ENCODE measurements around the gene CLP1. TPM values are rescaled to one million over a fixed set of nuclear protein-coding genes. Genes with fewer than 3 reads are reported as not detected.

The CLP1 gene
- total RNA-seq, 2 experiments from 2014 or later: 16.2 to 16.9 TPM

DNA sequence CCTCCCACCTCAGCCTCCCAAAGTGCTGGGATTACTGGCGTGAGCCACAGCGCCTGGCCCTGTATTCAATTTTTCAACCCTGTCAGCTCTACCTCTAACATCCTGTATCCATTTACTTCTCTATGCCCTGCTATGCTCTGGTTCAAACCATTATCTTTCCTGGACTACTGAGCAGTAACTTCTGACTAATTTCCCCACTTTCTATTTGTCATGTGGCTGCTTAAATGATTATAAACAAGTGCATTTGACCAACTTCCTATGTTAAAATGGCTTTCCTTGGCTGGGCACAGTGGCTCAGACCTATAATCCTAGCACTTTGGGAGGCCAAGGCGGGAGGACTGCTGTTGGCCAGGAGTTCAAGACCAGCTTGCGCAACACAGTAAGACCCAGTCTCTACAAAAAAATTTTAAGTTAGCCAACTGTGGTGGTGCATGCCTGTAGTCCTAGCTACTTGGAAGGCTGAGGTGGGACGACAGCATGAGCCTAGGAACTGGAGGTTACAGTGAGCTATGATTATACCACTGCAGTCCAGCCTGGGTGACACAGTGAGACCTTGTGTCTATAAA, 52.3 kb downstream of the CLP1 start:
- POLR2A ChIA-PET: interaction anchor here (1.2 to 4.2 kb wide), 4 partner anchors 11 to 34 kb away, joined by 3 to 13 read pairs (median 4); partner anchors contain the start of gene SELENOH
- CTCF ChIA-PET: interaction anchor here (1.2 to 3.3 kb wide), 2 partner anchors 91 to 142 kb away, joined by 4 to 18 read pairs; partner anchors contain the start of gene UBE2L6
- Mint-ChIP-seq H3K4me1 (ENCODE audit: low read depth) (peaks cover 43% of the 10 kb centered on the region), H3K27ac (peak overlapping the region; percentile 14), H3K9me3 (no peaks in the 10 kb centered on the region), H3K36me3 (ENCODE audit: low read depth) (peaks cover 16% of the 10 kb centered on the region), H3K27me3 (no peaks in the 10 kb centered on the region), H3K4me3 (peak overlapping the region; percentile 1)
- TF ChIP-seq, protein P1, sequence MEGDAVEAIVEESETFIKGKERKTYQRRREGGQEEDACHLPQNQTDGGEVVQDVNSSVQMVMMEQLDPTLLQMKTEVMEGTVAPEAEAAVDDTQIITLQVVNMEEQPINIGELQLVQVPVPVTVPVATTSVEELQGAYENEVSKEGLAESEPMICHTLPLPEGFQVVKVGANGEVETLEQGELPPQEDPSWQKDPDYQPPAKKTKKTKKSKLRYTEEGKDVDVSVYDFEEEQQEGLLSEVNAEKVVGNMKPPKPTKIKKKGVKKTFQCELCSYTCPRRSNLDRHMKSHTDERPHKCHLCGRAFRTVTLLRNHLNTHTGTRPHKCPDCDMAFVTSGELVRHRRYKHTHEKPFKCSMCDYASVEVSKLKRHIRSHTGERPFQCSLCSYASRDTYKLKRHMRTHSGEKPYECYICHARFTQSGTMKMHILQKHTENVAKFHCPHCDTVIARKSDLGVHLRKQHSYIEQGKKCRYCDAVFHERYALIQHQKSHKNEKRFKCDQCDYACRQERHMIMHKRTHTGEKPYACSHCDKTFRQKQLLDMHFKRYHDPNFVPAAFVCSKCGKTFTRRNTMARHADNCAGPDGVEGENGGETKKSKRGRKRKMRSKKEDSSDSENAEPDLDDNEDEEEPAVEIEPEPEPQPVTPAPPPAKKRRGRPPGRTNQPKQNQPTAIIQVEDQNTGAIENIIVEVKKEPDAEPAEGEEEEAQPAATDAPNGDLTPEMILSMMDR (IDR thresholded peaks at IDR 0.05): no peak
- DNase-seq (no peak), ATAC-seq (no peak)
- intact Hi-C loops (cut with micrococcal nuclease): loop anchor here (5.0 kb wide), 1 partner anchor 43 kb away; the partner anchor contains the start of gene ZDHHC5

Small RNAs within 50 kb of the gene (microRNA-seq; reads per million reads assigned to microRNA genes)
- 82.7 reads per million, percentile 66 among the genes with 10 or more reads in this experiment for gene MIR130A (ENCODE audit: borderline microRNAs expressed, borderline replicate concordance)

Other genes starting within 250 kb of the CLP1 start
- gene SLC43A3, start 230.6 kb upstream of the CLP1 start, total RNA-seq: 100 to 1,000 TPM; 294 to 300 TPM
- under 1 TPM; 0.23 to 0.27 TPM for gene RTN4RL2, start 197.2 kb upstream of the CLP1 start, total RNA-seq
- 10 to 100 TPM; 32.1 to 34.0 TPM for gene SLC43A1, start 142.1 kb upstream of the CLP1 start, total RNA-seq
- gene TIMM10, start 127.0 kb upstream of the CLP1 start, total RNA-seq: 10 to 100 TPM; 75.2 to 84.2 TPM
- gene SMTNL1, start 120.2 kb upstream of the CLP1 start, total RNA-seq: not detected
- 100 to 1,000 TPM; 148 to 159 TPM for gene UBE2L6, start 90.1 kb upstream of the CLP1 start, total RNA-seq
- not detected for gene SERPING1, start 60.1 kb upstream of the CLP1 start, total RNA-seq
- gene YPEL4, start 7.8 kb upstream of the CLP1 start, total RNA-seq: under 1 TPM; 0.43 to 0.54 TPM
- 10 to 100 TPM; 53.7 to 54.8 TPM for gene ZDHHC5, start 10.4 kb downstream of the CLP1 start, total RNA-seq
- 10 to 100 TPM in 1 of 2 experiments, 1 to 10 TPM in 1; 9.1 to 10.3 TPM for gene MED19, start 54.5 kb downstream of the CLP1 start, total RNA-seq
- 10 to 100 TPM; 53.1 to 58.6 TPM for gene TMX2, start 54.8 kb downstream of the CLP1 start, total RNA-seq
- 100 to 1,000 TPM; 257 to 265 TPM for gene SELENOH, start 83.7 kb downstream of the CLP1 start, total RNA-seq
- not detected for gene BTBD18, start 94.1 kb downstream of the CLP1 start, total RNA-seq
- 1 to 10 TPM; 7.3 to 7.9 TPM for gene CTNND1, start 104.0 kb downstream of the CLP1 start, total RNA-seq

All from activated CD8-positive, alpha-beta T cell treated with anti-CD3 and anti-CD28 coated beads for 36 hours (primary cell).